T-helper 1 cell treated with Interleukin-12 subunit alpha and Interleukin-12 subunit beta and Interleukin-4 antibody, amounts not matched to agents 30 μg/mL and 1 μg/mL, for 36 hours (primary cell): ENCODE results near the gene RENBP.
"Not testable (repeated sequence)": the region's sequence is repeated elsewhere in the genome, so short reads cannot be mapped to it uniquely, and the experiment has no call there.

Experiments
- H3K27ac Mint-ChIP-seq: one replicate; pipeline ENCODE4 v1.8.0; 2021; ENCODE audit warnings: mild to moderate bottlenecking, mixed read lengths
- H3K27me3 Mint-ChIP-seq: one replicate; pipeline ENCODE4 v1.8.0; 2021; ENCODE audit warnings: low read depth, mixed read lengths
- H3K36me3 Mint-ChIP-seq: one replicate; pipeline ENCODE4 v1.8.0; 2021; ENCODE audit warnings: low read depth, mixed read lengths
- H3K4me1 Mint-ChIP-seq: one replicate; pipeline ENCODE4 v1.8.0; 2021; ENCODE audit warnings: low read depth, mixed read lengths
- H3K4me3 Mint-ChIP-seq: one replicate; pipeline ENCODE4 v1.8.0; 2021; ENCODE audit warnings: mild to moderate bottlenecking, moderate library complexity, mixed read lengths
- H3K9me3 Mint-ChIP-seq: one replicate; pipeline ENCODE4 v1.8.0; 2021; ENCODE audit warnings: mixed read lengths

RENBP gene

DNA sequence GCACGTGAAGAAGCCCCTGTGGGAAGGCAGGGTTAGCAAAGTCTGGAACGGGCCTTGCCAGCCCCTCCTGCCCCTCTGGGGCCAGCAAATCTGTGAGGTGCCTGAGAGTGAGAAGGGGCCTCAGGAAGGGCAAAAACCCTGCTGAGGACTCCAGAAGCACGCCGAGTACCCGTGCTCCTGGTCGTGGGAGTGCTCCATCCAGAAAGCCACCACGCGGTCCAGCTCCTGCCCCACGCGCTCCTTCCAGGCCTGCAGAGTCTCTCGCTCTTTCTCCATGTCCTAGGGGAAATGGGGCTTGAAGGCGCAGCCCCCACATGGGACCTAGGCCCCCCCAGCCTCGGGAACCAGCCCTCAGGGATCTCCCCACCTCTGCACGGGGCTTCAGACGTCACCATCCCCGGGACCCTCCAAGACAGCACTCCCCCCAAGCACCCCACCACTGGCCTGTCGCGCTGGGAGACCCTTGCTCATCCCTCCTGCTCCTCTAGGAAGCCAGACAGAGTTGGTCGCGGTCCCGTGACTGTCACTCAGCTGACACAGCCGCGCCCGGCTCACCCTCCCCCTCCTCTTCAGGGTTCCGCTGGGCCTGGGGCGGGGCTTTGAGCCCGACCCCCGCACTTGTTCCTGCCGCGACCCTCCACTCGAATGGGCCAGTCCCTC, at the start of gene RENBP:
Gene RENBP, minus strand, starts transcription at position 504 of the 660 bp plus-strand sequence. Its CDS starts 33 bp downstream, at position 471.
- Mint-ChIP-seq H3K27me3 (no peaks in the 10 kb centered on the region), H3K4me3 (peak within 1 kb of the TSS; percentile 85), H3K27ac (peak within 1 kb of the TSS; percentile 75), H3K9me3 (no peaks in the 10 kb centered on the region), H3K4me1 (peaks cover 10% of the 10 kb centered on the region), H3K36me3 (peaks cover 8% of the 10 kb centered on the region)

DNA sequence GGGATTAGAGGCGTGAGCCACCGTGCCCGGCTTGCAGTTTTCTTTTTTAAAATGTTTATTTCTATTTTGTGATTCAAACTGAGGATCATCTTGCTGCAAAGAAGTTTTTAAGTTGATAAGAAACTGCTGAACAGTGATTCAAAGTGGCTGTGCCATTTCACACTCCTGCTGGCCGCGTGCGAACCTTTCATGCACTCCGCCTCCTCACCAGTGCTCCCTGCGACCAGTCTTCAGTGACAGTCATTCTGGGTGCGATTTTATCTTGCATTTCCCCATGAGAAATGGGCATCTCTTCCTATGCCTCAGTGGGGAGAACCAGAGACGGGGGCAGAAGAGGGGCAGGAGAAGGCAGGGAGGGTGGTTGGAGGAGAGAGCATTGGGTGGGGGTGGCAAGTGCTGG, 49.5 kb upstream of the RENBP start:
- H3K36me3 Mint-ChIP-seq, result peaks cover 1% of the 10 kb centered on the region
- H3K4me1 Mint-ChIP-seq, result peaks cover 4% of the 10 kb centered on the region
- no peak overlapping the region for H3K4me3 Mint-ChIP-seq
- H3K27me3 Mint-ChIP-seq, result no peaks in the 10 kb centered on the region
- no peaks in the 10 kb centered on the region for H3K9me3 Mint-ChIP-seq
- no peak overlapping the region for H3K27ac Mint-ChIP-seq

DNA sequence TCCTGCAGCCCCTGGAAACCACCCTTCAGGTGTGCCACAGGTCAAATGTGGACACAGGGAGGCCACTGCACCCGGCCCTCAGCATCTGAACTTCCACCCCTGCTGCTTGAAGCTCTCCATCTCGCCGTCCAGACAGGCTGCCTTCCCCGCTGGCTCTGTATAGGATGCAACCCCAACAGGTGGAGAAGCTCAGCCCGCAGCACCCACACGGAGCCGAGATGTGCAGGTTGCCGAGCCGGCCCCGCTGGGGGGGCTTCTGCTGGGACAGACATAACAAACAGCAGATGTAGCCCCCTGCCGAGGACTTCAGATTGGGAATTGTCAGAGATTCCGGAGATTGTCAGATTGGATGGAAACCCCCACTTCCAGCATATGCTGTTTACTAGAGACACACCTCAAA, 48.6 kb upstream of the RENBP start:
- H3K4me1 Mint-ChIP-seq, result peaks cover 4% of the 10 kb centered on the region
- H3K4me3 Mint-ChIP-seq, result no peak overlapping the region
- peaks cover 1% of the 10 kb centered on the region for H3K36me3 Mint-ChIP-seq
- no peak overlapping the region for H3K27ac Mint-ChIP-seq
- H3K9me3 Mint-ChIP-seq, result no peaks in the 10 kb centered on the region
- no peaks in the 10 kb centered on the region for H3K27me3 Mint-ChIP-seq

DNA sequence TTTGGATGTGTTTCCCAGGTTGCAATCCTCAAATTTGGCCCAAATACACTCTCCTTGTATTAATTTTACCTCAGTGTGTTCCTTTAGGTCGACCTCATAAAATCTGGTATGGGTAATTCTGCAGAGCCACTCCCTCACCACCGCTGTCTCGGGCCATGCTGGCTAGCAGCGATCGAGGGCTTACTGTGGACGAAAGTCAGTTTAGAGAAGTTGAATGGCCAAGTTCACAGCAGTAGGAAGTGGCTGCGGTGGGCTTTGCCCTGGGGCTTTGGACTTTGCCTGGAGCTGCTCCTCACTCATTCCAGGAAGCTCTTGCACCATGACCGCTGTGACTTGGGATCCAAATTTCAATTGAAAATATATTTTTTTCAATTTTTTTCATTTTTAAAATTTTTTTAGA, 47.7 kb upstream of the RENBP start:
- H3K4me1 Mint-ChIP-seq, result peaks cover 4% of the 10 kb centered on the region
- H3K9me3 Mint-ChIP-seq, result no peaks in the 10 kb centered on the region
- H3K36me3 Mint-ChIP-seq, result peaks cover 1% of the 10 kb centered on the region
- no peak overlapping the region for H3K27ac Mint-ChIP-seq
- H3K27me3 Mint-ChIP-seq, result no peaks in the 10 kb centered on the region
- no peak overlapping the region for H3K4me3 Mint-ChIP-seq

DNA sequence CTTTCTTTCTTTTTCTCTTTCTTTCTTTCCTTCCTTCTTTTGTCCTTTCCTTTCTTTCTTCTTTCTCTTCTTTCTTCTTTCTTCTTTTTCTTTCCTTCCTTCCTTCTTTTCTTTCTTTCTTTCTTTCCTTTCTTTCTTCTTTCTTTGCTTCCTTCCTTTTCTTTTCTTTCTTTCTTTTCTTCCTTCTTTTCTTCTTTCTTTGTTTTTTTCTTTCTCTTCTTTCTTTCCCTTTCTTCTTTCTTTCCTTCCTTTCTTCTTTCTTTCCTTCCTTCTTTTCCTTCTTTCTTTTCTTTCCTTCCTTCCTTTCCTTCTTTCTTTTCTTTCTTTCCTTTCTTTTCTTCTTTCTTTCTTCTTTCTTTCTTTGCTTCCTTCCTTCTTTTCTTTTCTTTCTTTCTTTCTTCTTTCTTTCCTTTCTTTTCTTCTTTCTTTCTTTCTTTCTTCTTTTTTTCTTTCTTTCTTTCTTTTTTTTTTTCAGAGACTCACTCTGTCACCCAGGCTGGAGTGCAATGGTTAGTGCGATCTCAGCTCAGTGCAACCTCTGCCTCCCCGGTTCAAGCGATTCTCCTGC, 46.7 kb upstream of the RENBP start:
- Mint-ChIP-seq H3K4me3 (no peak overlapping the region), H3K4me1 (peaks cover 4% of the 10 kb centered on the region)

DNA sequence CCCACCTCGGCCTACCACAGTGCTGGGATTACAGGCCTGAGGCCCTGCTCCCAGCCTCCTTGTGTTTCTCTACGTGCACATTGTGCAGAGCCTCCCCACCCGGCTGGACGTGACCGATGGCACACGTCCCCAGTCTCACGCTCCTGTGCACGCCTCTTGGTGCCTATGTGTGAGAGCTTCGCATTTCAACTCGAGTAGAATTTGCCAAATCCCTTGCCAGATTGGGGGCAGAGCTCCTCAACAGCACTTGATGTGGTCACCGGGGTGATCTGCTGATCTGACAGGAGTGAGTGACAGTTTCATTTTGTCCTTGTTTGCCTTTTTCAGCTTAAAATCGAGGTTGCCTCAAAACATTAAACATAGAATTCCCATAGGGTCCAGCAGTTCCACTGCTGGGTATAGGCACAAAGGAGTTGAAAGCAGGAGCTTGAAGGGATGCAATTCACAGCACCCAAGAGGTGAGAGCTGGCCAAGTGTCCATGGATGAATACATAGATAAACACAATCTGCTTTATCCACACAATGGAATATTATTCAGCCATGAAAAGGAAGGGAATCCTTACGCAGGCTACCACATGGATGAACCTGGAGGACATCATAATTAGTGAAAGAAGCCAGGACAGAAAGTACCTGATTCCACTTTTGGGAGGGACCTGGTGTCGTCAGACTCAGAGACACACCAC, 45.7 kb upstream of the RENBP start:
- Mint-ChIP-seq H3K27me3 (no peaks in the 10 kb centered on the region), H3K4me1 (peaks cover 4% of the 10 kb centered on the region), H3K27ac (no peak overlapping the region), H3K36me3 (peaks cover 1% of the 10 kb centered on the region), H3K9me3 (no peaks in the 10 kb centered on the region), H3K4me3 (no peak overlapping the region)

More for the DNA sequence above, 46.7 kb upstream of the RENBP start:
- no peaks in the 10 kb centered on the region for H3K27me3 Mint-ChIP-seq
- H3K36me3 Mint-ChIP-seq, result peaks cover 1% of the 10 kb centered on the region
- H3K9me3 Mint-ChIP-seq, result no peaks in the 10 kb centered on the region
- H3K27ac Mint-ChIP-seq, result no peak overlapping the region

DNA sequence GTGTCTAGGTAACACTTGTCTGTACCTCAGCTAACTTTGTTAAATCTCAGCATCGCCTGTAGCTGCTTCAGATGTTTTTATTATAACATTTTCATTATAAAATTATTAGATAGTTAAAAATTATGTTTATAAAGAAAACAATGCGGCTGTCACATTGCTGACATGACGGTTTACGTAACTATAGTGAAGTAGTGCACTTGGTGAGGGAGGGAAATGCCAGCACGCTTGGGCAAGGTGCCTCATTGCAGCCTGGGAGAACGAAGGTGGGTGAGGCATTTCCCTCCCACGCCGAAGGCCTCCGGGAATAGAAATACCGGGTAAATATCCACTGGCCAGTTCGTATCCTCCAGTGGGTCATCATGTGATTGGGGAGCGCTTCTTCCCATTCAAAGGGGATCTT, 44.0 kb upstream of the RENBP start:
- Mint-ChIP-seq H3K27ac (no peak overlapping the region), H3K4me3 (no peak overlapping the region), H3K27me3 (no peaks in the 10 kb centered on the region), H3K9me3 (no peaks in the 10 kb centered on the region), H3K4me1 (peaks cover 15% of the 10 kb centered on the region), H3K36me3 (peaks cover 1% of the 10 kb centered on the region)

DNA sequence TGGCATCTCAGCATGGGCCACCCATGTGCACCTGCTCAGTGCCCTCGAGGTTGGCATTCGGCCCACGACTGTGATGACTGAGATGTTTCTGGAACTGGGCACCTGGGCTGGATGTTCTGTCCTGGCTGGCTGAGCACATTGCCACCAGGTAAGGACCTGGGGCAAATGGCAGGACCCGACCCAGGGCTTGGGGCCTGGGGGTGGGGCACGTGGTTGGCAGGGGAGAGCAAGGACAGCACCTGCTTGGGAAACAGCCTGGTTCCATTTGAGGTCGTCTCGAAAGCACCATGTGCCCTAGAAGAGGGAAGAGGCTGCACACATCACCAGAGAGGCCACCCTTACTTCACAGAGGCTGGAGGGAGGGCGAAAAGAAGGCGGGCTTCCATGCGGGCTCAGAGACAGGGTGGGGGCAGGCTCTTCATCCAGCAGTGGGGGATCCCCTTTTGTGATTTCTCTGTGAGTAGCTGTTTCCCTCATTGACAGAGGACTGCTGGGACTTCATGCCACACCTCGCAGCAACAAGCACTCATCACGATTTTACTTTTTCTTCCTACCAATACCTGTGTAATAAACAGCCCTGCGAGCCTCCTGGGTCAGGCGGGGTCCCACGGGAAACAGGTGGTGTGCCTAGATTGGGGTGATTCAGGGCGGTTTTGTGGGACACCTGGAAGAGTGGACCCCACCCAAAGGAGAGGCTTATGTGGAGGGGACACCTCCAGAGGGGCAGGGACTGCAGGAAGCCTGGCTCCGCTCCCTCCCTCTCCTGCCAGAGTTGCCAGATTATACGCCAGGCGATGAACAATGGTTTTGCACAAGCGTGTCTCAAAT, 40.1 kb upstream of the RENBP start:
- Mint-ChIP-seq H3K4me1 (peaks cover 35% of the 10 kb centered on the region), H3K9me3 (no peaks in the 10 kb centered on the region), H3K27ac (peak overlapping the region; percentile 94), H3K27me3 (no peaks in the 10 kb centered on the region), H3K36me3 (peaks cover 3% of the 10 kb centered on the region), H3K4me3 (peak overlapping the region; percentile 69)

DNA sequence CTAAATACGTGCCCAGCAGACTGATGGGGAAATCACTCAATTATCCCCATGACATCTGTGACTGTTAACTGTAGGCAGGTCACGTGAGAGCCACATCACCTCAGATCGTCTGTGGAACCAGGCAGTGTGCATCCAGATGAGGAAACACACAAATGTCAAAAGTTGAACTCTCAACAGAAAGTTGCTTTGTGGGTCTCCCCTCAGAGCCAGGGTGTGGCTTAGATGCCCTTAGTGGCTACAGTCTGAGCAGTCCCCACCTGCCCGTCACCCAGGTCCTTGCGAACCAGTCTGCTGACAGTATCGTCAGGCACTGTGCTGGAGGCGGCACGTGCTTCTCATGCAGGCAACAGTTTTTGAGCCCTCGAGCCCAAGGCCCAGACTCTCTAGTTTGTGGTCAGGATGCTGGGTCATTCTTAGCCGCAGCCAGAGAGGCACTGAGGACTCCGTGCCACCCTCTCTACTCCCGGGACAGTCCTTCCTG, 38.9 kb upstream of the RENBP start:
- peak overlapping the region; percentile 94 for H3K27ac Mint-ChIP-seq
- peaks cover 33% of the 10 kb centered on the region for H3K4me1 Mint-ChIP-seq
- no peaks in the 10 kb centered on the region for H3K9me3 Mint-ChIP-seq
- H3K36me3 Mint-ChIP-seq, result peaks cover 3% of the 10 kb centered on the region
- no peaks in the 10 kb centered on the region for H3K27me3 Mint-ChIP-seq
- H3K4me3 Mint-ChIP-seq, result peak overlapping the region; percentile 58

DNA sequence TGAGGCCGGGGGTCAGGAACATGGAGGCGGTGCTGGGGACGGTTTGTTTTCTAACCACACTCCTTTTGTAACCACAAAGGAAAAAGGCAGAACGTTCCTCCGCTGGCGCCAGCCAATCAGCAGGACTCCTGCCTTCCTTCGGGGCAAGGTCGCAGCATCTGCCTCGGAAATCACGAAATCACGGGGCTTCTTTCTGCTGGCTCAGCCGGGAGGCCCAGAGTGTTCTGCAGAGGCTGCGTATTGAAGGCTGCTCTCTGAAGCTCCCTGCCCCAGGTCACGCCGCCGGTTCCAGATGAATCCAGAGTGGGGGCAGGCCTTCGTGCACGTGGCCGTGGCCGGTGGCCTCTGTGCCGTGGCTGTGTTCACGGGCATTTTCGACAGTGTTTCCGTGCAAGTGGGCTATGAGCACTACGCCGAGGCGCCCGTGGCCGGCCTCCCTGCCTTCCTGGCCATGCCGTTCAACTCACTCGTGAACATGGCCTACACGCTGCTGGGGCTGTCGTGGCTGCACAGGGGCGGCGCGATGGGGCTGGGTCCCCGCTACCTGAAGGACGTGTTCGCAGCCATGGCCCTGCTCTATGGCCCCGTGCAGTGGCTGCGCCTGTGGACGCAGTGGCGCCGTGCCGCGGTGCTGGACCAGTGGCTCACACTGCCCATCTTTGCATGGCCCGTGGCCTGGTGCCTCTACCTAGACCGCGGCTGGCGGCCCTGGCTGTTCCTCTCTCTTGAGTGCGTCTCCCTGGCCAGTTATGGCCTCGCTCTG, 37.5 kb upstream of the RENBP start:
- Mint-ChIP-seq H3K4me1 (peaks cover 33% of the 10 kb centered on the region), H3K9me3 (no peaks in the 10 kb centered on the region), H3K27ac (peak overlapping the region; percentile 94), H3K36me3 (peaks cover 3% of the 10 kb centered on the region), H3K4me3 (peak overlapping the region; percentile 65), H3K27me3 (no peaks in the 10 kb centered on the region)

DNA sequence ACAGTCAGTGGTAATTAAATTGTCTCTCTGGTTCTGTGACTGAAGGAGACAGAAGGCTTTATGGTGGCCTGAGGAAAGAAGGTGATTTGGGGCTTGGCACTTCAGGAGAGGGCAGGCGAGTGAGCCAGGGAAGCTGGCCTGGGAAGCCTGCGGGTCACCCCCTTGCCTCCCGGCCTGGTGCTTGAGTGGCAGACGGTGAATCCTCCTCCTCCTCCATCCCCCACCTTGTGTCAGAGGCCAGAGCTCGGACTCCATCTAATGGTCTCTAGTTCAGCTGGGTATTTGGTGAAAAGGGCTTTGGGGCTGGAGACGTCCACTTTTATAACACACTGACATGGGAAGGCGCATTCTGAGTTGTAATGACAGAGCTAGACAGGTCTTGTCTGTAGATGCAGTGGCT, 36.8 kb upstream of the RENBP start:
- peak overlapping the region; percentile 65 for H3K4me3 Mint-ChIP-seq
- peaks cover 33% of the 10 kb centered on the region for H3K4me1 Mint-ChIP-seq

DNA sequence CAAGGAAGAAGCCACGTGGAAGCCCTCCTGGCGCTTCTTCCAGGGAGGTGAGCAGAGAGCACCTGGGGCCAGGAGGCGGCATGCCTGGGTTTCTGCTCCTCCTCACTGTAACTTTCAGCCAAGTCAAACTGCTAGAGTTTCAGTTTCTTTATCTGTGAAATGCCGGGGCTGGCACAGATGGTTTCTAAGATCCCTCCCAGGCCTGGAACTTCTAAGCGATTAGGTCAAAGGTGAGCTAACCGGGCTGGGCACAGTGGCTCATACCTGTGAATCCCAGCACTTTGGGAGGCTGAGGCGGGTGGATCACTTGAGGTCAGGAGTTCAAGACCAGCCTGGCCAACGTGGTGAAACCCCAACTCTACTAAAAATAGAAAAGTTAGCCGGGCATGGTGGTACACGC, 36.0 kb upstream of the RENBP start:
- not testable (repeated sequence) for H3K27me3 Mint-ChIP-seq, H3K36me3 Mint-ChIP-seq, H3K9me3 Mint-ChIP-seq
- peak overlapping the region; percentile 69 for H3K4me3 Mint-ChIP-seq
- H3K4me1 Mint-ChIP-seq, result peaks cover 33% of the 10 kb centered on the region
- peak overlapping the region; percentile 91 for H3K27ac Mint-ChIP-seq

More for the DNA sequence above, 36.8 kb upstream of the RENBP start:
- H3K27ac Mint-ChIP-seq, result peak overlapping the region; percentile 94
- no peaks in the 10 kb centered on the region for H3K27me3 Mint-ChIP-seq
- H3K9me3 Mint-ChIP-seq, result no peaks in the 10 kb centered on the region
- H3K36me3 Mint-ChIP-seq, result peaks cover 3% of the 10 kb centered on the region

DNA sequence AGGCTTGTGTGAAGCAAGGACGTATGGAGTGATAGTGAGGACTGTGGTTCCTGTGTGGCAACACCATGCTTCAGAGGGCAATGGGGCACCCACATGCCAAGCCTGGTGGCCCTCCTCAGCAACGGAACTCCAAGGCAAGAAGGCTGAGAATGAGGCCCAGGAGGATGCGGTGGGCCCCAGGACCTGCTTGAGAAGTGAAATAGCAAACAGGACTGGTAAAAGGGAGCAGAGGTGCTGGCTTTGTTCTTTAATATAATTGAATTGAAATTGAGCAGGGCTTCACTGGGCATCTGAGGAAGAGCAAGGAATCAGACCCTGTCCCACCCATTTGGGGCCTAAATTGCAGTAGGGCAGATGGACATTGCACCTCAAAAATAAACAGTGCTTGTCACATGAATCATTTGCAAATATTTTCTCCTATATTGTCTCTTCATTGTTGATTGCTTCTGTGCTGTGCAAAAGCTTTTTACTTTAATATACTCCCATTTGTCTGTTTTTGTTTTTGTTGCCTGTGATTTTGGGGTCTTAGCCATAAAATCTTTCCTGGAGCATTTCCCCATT, 30.4 kb upstream of the RENBP start:
- Mint-ChIP-seq H3K9me3 (no peaks in the 10 kb centered on the region), H3K4me3 (no peak overlapping the region), H3K27me3 (no peaks in the 10 kb centered on the region), H3K4me1 (peaks cover 12% of the 10 kb centered on the region), H3K36me3 (peaks cover 4% of the 10 kb centered on the region), H3K27ac (peak overlapping the region; percentile 94)
